GM19395 (cell line): ENCODE measurements around the gene TADA3.

ENCODE experiments used
- ATAC-seq: cut with Tn5 transposase; IDR thresholded peaks from one replicate; pipeline ENCODE4 v1.9.1; 2021; ENCODE audit warnings: mild to moderate bottlenecking, moderate library complexity; ENCODE audit not compliant: unreplicated experiment

Gene TADA3

DNA sequence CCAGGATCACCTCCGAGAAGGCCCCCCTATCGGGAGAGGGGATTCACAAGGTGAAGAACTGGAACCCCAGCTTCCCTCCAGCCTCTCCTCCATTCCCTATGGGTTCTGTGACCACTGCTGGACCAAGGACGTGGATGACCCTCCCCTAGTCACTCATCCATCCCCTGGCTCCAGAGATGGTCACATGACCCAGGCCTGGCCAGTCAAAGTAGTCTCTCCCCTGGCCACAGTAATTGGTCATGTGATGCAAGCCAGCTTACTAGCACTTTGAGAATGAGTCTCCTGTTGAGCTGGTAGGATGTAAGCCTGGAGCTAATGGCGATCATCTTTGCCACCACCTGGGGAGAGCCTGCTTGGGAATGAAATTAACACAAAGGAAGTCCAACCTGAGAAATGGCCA is 26.4 kb downstream of the TADA3 start:
- no peak for ATAC-seq

DNA sequence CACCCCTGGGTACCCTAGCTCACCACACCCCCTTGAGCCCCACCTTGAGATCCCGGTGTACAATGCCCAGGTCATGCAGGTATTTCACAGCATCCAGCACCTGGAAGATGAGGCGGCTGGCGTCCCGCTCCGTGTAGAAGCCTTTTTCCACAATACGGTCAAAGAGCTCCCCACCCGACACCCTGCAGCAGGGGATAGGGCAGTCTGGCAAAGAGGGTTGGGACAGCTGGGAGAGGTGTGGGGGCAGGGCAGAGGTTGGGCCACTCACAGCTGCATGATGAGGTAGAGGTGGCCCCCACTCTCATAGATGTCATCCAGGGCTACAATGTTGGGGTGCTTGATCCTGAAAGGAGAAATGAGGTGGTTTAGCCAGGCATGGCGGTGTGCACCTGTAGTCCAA is 29.4 kb downstream of the TADA3 start:
- ATAC-seq = no peak

DNA sequence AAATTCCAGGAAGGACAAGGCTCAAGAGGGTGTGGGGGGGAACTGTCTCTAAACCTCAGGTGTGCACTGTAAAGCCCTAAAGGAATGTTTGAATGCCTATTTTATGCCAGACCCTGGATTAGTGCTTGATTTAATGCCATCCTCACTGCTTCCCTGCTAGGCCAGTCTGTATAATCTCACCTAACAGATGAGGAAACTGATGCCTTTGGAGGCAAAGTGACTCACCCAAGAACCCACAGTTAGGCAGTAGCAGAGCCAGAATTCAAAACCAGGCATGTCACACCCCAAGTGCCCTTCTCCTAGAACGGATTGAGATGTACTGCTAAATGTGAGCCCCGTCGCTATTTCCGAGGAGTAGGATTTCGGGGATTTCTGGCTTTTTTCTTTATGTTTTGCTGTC is 30.4 kb downstream of the TADA3 start:
- no peak for ATAC-seq

DNA sequence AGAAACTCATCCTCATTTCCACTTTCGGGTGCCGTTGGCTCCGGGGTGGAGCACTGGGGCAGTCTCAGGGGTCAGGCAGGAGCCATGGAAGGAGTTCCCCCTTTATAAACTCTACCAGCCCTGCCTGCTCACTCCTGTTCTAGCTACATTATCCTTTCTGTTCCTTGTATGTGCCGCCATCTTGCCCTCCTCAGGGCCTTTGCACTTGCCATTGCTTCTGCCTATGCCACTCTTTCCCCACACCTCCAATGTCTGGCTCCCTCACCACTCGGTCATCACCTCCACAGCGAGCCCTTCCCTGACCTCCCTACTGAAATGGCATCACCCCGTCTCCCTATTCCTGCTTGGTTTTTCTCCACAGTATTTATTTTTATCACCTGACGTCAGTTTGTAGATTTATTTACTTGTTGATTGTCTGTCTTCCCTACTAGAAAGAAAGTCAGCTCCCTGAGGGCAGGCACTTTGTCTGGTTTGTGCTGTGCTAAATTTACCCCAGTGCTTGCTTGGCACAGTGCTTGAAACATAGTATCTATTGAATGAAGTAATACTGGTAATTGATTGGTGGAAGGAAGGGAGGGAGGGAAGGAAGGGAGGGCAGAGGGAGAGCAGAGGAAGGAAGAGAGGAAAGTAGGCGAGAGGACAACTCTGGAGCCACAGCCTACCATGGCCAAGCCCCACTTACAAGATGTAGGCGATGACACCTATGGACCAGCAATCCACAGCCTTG is 31.3 kb downstream of the TADA3 start:
- ATAC-seq = no peak

DNA sequence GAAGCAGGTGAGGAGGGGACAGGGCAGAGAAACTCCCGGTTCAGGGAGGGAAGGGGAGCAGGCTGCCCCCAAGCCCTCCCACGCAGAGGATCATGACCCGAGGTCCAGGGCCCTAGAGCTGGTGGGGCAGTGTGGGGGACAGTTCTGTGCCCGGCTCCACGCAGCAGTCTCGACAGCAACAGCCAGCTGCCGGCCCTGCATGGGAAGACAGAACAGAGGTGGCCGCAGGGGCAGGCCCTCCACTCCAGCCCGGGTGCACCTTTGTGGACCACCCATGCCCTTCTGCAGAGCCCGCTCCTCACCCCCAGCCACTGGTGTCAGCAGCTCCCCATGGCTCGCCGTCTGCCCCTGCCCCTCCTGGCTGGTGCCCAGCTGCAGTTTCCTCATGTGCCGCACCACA is 34.8 kb downstream of the TADA3 start:
- ATAC-seq = no peak

DNA sequence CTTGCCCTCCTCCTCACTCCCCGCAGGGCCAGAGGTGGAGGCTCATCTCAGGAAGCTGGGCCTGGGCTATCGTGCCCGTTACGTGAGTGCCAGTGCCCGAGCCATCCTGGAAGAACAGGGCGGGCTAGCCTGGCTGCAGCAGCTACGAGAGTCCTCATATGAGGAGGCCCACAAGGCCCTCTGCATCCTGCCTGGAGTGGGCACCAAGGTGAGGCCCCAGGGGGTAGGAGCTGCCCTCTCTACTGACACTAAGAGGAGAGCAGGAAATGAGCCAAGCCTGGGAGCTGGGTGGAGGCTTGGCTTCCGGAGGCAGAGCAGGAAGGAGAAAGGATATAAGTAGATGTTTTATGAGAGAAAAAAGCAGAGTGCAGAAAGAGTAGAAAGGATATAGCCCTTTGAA is 37.6 kb downstream of the TADA3 start:
- no peak for ATAC-seq

DNA sequence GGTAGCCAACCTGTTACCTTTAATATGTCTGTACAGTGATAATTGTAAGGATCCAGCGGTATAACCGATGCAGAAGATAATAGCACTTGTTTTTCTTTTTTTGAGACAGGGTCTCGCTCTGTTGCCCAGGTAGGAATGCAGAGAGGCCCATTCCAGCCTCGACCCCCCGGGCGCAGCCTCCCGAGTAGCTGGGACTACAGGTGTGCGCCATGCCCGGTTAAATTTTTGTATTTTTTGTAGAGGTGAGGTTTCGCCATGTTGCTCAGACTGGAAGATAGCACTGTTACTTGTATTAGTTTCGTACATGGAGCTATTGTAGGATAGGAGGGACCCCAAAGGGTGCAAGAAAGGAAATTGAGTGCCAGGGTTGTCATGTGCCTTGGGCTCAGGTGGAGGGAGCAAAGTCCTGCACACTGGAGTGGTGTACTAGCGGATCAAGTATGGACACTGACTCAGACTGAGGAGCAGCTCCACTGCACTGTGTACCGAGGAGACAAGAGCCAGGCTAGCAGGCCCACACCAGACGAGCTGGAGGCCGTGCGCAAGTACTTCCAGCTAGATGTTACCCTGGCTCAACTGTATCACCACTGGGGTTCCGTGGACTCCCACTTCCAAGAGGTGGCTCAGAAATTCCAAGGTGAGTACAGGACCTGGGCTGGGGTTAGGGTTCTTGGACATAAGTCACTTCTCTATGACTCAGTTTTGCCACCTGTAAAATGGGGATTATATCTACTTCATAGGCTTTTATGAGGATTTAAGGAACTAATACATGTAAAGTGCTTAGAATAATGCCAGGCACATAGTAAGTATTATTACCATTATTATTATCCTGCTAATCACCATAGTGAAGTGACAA is 41.5 kb downstream of the TADA3 start:
- ATAC-seq = no peak

DNA sequence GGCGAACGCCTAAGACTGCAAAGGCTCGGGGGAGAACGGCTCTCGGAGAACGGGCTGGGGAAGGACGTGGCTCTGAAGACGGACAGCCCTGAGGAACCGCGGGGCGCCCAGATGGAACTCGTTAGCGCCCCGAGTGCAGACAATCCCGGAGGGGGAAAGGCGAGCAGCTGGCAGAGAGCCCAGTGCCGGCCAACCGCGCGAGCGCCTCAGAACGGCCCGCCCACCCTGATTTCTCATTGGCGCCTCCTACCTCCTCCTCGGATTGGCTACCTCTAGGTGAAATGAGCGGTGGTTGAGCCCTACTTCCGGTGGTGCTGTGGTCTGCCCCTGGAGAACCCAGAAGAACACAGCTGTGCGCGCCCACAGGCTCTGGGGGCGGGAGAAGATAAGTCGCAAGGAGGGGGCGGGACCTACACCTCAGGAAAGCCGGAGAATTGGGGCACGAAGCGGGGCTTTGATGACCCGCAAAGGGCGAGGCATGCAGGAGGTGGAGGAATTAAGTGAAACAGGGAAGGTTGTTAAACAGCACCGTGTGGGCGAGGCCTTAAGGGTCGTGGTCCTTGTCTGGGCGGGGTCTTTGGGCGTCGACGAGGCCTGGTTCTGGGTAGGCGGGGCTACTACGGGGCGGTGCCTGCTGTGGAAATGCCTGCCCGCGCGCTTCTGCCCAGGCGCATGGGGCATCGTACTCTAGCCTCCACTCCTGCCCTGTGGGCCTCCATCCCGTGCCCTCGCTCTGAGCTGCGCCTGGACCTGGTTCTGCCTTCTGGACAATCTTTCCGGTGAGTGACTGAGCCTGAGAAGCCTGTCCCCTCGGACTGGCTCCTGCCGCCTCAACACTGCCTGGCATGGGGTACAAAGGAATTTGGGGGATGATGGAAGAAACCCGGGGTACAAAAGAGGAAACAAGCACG is 42.4 kb downstream of the TADA3 start, which contains the start of gene OGG1:
OGG1 (plus strand) TSS at position 308 of the 911 bp plus-strand sequence; CDS start at position 643, 335 bp downstream.
- peak; percentile 94 for ATAC-seq

DNA sequence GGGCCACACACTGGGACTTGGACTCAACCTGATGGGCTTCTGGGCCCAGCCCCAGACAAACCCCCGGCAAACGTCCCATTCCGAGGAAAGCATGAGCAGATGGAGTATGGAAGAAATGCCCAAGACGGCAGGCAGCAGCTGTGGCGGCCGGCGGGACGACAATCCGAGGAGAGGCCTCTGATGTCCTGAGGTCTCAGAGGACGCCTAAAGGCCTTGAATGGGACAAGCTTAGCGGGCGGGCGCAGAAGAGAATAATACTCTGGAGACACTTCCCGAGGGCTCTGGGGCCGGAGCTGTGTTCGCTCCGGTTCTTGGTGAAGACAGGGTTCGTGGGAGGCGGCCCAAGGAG is 43.0 kb downstream of the TADA3 start:
- ATAC-seq = no peak

DNA sequence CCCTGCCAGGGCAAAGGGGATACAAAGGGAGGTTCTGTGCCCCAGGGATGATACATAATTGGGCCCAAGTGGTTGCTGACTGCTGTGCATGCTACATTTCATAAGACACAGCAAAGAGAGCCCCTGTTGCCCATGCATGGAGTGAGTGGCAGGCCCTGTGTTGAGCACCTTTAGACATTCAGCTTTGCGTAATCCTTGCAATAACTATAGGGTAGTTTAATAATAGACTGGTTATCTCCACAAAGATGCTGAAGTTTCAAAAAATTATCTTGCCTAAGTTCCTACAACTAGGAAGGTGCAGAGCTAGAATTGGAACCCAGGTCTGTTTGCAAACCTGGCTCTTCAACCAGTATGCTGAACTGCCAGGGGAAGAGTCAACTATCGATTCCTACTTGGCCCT is 44.2 kb downstream of the TADA3 start:
- no peak for ATAC-seq

DNA sequence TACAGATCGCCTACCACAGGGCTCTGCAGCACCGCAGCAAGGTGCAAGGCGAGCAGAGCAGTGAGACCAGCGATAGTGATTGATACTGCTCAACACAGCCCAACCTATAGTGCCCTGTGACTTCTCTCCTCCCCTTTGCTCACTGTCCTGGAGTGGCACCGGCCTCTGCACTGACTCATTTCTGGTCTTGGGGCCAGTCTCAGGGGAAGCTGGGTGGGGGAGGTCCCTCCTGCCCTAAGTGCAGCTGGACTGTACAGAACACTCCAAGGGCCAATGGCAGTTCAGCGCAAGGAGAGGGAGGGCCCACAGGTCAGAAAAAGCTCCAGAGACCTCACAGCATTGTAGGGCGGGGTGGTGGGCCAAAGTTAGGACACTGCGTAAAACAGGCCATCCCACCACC is 45.0 kb downstream of the TADA3 start:
- no peak for ATAC-seq

DNA sequence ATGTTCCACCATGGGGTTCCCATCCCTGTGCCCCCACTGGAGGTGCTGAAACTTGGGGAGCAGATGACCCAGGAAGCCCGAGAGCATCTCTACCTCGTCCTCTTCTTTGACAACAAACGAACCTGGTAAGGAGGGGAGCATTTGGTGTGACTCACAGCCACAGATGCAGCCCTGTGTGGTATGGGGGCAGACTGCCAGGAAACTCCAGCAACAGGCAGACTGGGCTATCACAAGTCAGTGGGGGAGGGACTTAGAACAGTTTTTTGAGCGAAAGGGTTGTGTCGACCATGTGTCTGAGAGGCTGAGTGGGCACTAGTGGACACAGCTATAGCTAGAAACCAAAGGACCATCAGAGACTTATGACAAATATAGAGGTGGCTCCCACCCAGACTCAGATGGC is 45.9 kb downstream of the TADA3 start:
- ATAC-seq = no peak

DNA sequence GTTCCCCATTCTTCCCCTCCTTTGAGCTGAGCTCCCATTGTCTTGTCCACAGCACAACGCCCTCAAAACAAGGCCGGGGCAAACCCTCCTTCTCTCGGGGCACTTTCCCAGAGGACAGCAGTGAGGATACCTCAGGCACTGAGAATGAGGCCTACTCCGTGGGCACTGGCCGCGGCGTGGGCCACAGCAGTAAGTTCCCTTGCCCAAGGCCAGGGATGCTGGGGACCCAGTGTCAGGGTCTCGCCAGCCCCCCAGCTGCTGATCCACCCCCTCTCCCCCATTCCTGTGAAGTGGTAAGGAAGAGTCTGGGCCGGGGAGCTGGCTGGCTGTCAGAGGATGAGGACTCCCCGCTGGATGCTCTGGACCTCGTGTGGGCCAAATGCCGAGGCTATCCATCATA is 46.8 kb downstream of the TADA3 start:
- ATAC-seq = no peak

DNA sequence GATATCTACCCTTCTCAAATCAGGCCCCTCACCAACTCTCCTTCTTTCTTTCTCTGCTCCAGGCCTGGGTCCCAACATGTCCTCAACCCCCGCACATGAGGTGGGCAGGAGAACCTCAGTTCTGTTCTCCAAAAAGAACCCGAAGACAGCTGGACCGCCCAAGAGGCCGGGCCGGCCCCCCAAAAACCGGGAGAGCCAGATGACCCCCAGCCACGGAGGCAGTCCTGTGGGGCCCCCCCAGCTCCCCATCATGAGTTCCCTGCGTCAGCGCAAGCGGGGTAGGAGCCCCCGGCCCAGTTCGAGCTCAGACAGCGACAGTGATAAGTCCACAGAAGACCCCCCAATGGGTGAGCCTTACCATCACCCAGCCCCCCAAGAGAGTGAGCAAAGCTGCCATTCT is 48.1 kb downstream of the TADA3 start:
- no peak for ATAC-seq

DNA sequence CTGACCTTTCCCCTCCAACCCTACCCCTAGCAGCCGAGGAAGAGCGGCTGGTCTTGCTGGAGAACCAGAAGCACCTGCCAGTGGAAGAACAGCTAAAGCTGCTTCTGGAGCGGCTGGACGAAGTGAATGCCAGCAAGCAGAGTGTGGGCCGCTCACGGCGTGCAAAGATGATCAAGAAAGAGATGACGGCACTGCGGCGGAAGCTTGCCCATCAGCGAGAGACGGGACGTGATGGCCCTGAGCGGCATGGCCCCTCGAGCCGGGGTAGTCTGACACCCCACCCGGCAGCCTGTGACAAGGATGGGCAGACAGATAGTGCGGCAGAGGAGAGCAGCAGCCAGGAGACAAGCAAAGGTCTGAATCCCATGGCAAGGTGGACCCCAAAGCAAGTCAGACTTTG is 48.7 kb downstream of the TADA3 start:
- ATAC-seq = no peak

DNA sequence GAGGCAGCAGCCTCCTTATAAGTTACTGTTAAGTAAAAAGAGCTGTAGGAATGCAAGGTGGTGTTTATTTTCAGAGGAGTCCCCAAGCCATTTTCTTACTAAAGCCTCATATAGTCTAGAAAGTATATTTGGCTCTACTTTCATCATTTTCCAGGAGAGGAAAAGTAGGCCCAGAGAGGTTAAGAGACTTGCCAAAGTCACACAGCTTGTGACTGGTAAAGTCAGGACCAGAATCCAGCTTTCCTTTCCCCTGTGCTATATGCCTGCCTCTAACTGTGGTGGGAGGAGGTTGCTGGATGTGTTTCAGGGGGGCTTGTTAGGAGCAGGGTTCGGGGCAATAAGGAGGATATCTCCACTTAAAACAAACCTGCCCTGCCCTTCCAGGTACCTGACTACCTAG is 49.7 kb downstream of the TADA3 start:
- ATAC-seq = no peak

DNA sequence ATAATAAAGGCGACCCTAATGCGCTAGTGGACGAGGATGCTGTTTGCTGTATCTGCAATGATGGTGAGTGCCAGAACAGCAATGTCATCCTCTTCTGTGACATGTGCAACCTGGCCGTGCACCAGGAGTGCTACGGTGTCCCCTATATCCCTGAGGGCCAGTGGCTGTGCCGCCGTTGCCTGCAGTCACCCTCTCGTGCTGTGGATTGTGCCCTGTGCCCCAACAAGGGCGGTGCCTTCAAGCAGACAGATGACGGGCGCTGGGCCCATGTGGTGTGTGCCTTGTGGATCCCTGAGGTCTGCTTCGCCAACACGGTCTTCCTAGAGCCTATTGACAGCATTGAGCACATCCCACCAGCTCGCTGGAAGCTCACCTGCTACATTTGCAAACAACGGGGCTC is 53.1 kb downstream of the TADA3 start:
- no peak for ATAC-seq

DNA sequence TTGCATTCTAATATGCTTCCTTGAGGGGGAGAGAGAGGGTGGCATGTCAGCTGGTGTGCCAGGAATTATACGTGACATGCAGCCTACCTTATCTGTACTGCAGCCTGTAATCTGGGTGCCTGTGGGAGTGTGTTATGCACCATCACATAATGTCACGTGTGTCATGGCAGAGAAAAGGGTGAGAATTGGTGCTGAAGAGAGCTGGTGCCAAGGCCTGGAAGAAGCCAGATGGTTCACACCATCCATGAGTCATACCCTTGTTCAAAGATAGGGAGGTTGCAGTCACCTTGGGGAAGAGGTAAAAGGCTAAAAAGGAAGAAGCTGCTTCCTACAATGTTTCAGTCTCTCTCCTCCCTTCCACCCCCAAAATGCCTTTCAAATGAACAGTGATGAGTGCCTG is 55.4 kb downstream of the TADA3 start:
- no peak for ATAC-seq

DNA sequence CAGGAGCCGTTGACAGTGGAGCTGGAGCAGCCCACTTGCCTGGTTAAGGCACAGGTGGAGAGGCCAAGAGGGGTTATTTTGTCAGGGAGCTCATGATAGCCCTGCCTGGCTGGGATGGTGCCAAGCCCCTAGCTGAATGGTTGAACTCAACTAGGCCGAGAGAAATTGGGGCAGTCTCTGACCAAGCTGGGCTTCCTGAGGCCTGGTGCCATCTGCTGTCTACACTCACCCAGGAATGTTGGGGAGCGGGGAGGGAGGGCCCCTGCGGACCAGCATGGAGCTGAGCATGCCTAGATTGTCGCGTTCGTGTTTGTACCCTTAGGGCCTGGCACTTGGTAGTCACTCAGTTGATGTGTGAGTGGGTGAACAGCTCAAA is 59.5 kb downstream of the TADA3 start:
- ATAC-seq = no peak

DNA sequence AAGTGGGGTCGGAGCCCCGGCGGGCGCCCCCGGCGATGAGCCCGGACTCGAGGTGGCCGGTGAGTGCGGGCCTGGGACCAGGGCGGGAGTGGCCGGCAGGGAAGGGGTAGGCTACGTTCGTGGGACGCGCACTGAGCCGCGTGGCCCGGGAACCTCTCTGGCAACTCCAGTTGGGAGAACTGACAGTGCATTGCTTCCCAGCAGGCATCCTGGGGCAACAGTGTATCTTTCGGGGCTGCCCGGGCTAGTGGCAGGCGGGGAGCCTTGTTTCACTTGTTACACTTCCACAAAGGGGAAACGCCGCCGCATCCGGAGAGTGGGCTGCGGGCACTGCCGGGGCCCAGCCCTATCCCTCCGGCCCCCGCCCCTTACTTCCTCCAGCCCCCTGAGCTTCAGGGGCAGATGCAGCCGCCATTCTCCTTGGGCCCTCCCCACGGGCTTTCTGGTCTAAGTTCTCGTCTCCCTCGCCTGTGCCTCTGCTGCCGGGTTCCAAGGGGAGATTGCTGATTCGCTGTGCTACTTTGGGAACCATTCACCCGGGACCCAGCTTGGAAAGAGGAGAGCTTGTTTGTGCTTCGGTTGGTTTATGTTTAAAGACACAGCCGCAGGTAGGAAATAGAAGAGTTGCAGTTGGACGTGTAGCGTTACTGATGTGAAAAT is 60.1 kb downstream of the TADA3 start:
- peak; percentile 11 for ATAC-seq
